Measurements from ENCODE around the gene RUNX3. TPM values are rescaled to one million over a fixed set of nuclear protein-coding genes. Genes with fewer than 3 reads are reported as not detected.

Gene RUNX3
- total and polyA plus RNA-seq, 7 donors = 0.36 to 18.0 (median 1.2) TPM; not detected in 1

DNA sequence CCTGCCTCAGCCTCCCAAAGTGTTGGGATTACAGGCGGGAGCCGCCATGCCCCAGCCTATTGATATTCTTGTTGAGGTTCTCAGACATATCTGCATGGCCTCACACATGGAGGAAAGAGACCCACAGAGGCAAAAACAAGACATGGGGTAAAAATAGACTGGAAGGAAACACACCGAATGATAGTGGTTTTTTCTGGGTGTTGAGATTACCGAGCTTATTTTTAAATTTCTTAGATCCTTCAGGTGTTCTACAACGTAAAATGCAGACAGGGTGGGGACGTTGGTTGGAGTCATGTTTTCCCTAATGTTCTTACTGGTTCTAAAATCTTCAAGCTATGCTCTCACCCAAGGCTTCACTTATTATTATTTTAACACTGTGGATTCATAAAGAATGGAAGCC is 23.9 kb upstream of the RUNX3 start:
- whole genome bisulfite sequencing, 2 donors = 62 to 75% methylated on average over 6 of the region's 6 CpGs
- TF ChIP-seq EP300 (IDR thresholded peaks at IDR 0.05) (no peak), POLR2A (IDR thresholded peaks at IDR 0.05) (no peak), POLR2AphosphoS5 (IDR thresholded peaks at IDR 0.05) (no peak)
- TF ChIP-seq, protein P1, sequence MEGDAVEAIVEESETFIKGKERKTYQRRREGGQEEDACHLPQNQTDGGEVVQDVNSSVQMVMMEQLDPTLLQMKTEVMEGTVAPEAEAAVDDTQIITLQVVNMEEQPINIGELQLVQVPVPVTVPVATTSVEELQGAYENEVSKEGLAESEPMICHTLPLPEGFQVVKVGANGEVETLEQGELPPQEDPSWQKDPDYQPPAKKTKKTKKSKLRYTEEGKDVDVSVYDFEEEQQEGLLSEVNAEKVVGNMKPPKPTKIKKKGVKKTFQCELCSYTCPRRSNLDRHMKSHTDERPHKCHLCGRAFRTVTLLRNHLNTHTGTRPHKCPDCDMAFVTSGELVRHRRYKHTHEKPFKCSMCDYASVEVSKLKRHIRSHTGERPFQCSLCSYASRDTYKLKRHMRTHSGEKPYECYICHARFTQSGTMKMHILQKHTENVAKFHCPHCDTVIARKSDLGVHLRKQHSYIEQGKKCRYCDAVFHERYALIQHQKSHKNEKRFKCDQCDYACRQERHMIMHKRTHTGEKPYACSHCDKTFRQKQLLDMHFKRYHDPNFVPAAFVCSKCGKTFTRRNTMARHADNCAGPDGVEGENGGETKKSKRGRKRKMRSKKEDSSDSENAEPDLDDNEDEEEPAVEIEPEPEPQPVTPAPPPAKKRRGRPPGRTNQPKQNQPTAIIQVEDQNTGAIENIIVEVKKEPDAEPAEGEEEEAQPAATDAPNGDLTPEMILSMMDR (IDR thresholded peaks at IDR 0.05) = no peak

DNA sequence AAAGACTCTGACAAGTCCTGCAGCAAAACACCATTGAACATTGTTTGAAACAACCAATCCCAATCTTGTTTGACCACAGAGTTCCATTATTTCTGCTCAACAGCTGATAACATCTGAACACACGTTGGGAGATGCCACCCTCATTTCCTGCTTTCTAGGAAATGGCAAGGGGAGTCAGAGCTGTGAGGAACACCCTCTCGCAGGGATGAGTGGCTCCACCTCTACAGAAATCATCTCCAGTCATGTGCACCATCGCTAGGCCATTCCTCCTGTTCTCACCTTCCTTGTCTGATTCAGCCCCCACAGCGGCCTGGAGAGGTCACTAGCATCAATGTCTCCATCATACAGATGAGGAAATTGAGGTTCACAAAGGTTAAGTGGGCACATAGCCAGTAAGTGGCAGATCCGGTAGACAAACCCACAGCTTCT is 22.4 kb upstream of the RUNX3 start:
- H3K36me3 ChIP-seq = no peaks in the 10 kb centered on the region
- intact Hi-C loops (cut with DNase I) = no loop called here
- DNase-seq = no peak
- no peaks in the 10 kb centered on the region for H3K27me3 ChIP-seq
- no peak for TF ChIP-seq POLR2A (IDR thresholded peaks at IDR 0.05)
- no peak for TF ChIP-seq EP300 (IDR thresholded peaks at IDR 0.05)
- no peak for TF ChIP-seq POLR2AphosphoS5 (IDR thresholded peaks at IDR 0.05)
- TF ChIP-seq, protein P1 (IDR thresholded peaks at IDR 0.05) = no peak
- 36 to 39% methylated on average over 5 of the region's 5 CpGs for WGBS, 2 donors
- no peaks in the 10 kb centered on the region for H3K4me1 ChIP-seq
- H3K4me3 ChIP-seq = no peak overlapping the region
- H3K27ac ChIP-seq = no peak overlapping the region
- H3K9me3 ChIP-seq = no peaks in the 10 kb centered on the region

More for the DNA sequence above, 23.9 kb upstream of the RUNX3 start:
- no peaks in the 10 kb centered on the region for H3K9me3 ChIP-seq
- no peak overlapping the region for H3K27ac ChIP-seq
- H3K36me3 ChIP-seq = no peaks in the 10 kb centered on the region
- no peaks in the 10 kb centered on the region for H3K27me3 ChIP-seq
- H3K4me1 ChIP-seq = no peaks in the 10 kb centered on the region
- intact Hi-C loops (cut with DNase I) = no loop called here
- DNase-seq = no peak
- H3K4me3 ChIP-seq = no peak overlapping the region

DNA sequence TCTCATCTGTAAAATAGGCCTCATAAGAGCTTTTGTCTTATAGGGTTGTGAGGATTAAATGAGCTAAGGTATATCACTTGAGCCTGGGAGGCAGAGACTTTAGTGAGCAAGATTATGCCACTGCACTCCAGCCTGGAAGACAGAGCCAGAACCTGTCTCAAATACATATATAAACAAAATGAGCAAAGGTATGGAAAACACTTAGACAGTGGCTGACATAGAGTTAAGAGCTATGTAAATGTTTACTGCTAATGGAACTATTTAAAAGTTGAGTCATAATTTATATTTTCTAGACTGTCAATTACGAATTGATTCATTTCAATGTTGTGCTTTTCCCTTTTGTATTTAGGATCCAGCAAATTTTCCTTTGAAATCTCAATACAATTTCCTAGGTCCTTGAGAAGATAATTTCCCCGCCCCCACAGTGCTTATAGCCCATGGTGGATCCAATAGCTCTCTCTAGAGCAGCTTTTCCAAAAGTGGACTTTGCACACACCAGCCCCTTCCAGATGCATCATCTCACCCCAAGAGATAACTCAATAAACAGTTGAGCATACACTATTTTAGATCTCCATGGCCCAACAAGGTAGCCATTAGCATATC is 21.8 kb upstream of the RUNX3 start:
- intact Hi-C loops (cut with DNase I) = no loop called here
- no peaks in the 10 kb centered on the region for H3K4me1 ChIP-seq
- no peaks in the 10 kb centered on the region for H3K27me3 ChIP-seq
- no peaks in the 10 kb centered on the region for H3K9me3 ChIP-seq
- 84 to 88% methylated on average over 2 of the region's 2 CpGs for WGBS, 2 donors
- DNase-seq = no peak
- no peak overlapping the region for H3K27ac ChIP-seq
- H3K4me3 ChIP-seq = no peak overlapping the region
- H3K36me3 ChIP-seq = no peaks in the 10 kb centered on the region
- TF ChIP-seq POLR2AphosphoS5 (IDR thresholded peaks at IDR 0.05) = no peak
- TF ChIP-seq POLR2A (IDR thresholded peaks at IDR 0.05) = no peak
- TF ChIP-seq, protein P1 (IDR thresholded peaks at IDR 0.05) = no peak
- no peak for TF ChIP-seq EP300 (IDR thresholded peaks at IDR 0.05)

DNA sequence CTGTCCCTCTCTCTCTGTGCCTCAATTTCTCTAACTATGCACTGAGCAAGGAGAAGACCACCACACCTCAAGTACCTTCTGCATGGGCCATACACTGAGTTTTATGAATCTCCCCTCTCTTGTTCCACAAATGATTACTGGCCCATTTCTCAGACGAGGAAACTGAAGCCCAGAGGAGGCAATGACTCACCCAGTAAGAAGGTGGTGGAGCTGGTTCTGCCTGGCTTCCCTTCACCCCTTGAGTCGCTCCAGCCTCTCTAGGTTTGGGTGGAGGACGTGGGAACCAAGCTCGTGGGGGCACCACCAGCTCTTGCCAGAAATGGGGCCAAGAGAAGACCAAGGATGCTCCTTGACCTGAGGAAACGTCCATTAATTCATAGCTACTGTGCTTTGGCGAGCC is 21.3 kb upstream of the RUNX3 start:
- TF ChIP-seq POLR2AphosphoS5 (IDR thresholded peaks at IDR 0.05) = no peak
- no peak for TF ChIP-seq EP300 (IDR thresholded peaks at IDR 0.05)
- TF ChIP-seq, protein P1 (IDR thresholded peaks at IDR 0.05) = no peak
- TF ChIP-seq POLR2A (IDR thresholded peaks at IDR 0.05) = no peak
- Histone ChIP-seq H3K4me1 (no peaks in the 10 kb centered on the region), H3K36me3 (no peaks in the 10 kb centered on the region), H3K4me3 (no peak overlapping the region), H3K27me3 (no peaks in the 10 kb centered on the region), H3K27ac (no peak overlapping the region), H3K9me3 (no peaks in the 10 kb centered on the region)
- 66 to 83% methylated on average over 6 of the region's 6 CpGs for WGBS, 2 donors
- intact Hi-C loops (cut with DNase I) = no loop called here
- no peak for DNase-seq

Measured in sigmoid colon (tissue), 7 donors.